HCT116 (cell line): ENCODE results near the gene GPR62. TPM values are rescaled to one million over a fixed set of nuclear protein-coding genes. Genes with fewer than 3 reads are reported as not detected.

ENCODE experiments used
- ATAC-seq: fragments of 200-7000 bp; cut with Tn5 transposase; 2 replicates; pipeline ENCODE4 v1.9.1; 2020; ENCODE audit warnings: mild to moderate bottlenecking, moderate library complexity
- BruUV-seq: library from RNA; stranded (reverse); fragments of 400-500 nt; replicated peaks from 2 replicates; lab custom pipeline; 2021; lab: Mats Ljungman, UMichigan
- CTCF ChIA-PET: fragments of 300-600 bp; sonication (Branson Sonifier 250); formaldehyde crosslinking; loops from one replicate; lab custom pipeline; 2021; ENCODE audit warnings: antibody characterized with exemption; lab: Charles Lee
- POLR2A ChIA-PET: fragments of 300-600, 350-600 bp; sonication (Branson Sonifier 250); formaldehyde crosslinking; loops from one replicate; lab custom pipeline; 2021; ENCODE audit warnings: antibody characterized with exemption; lab: Charles Lee
- RAD21 ChIA-PET, 2 experiments: fragments of 300-600 bp; sonication (Branson Sonifier 250); formaldehyde crosslinking; loops; one replicate each; lab custom pipeline; 2023; ENCODE audit warnings: low total read pairs in 2 of 2; ENCODE audit not compliant: uncharacterized antibody in 2 of 2, unreplicated experiment in 2 of 2, low non-redundant PET in 1 of 2; lab: Charles Lee
- DNase-seq: peaks from one replicate; pipeline ENCODE4 v3.0.0-alpha.2; 2010; ENCODE audit warnings: low read depth, low spot score
- H2AFZ ChIP-seq: fragments of 200-600 bp; shearing (Covaris generic), sonication (generic); 2 replicates; pipeline ENCODE4 v1.6.1; 2017; ENCODE audit warnings: low read depth, mixed run types, mixed read lengths, antibody characterized with exemption, low read length; ENCODE audit not compliant: poor library complexity, severe bottlenecking
- H3K27ac ChIP-seq: 2 replicates; pipeline ENCODE4 v1.5.1; 2012; ENCODE audit warnings: low read depth, low read length
- H3K27me3 ChIP-seq: fragments of 200-600 bp; sonication (generic); 2 replicates; pipeline ENCODE4 v1.6.1; 2016; ENCODE audit warnings: mixed run types, low read length, mixed read lengths; ENCODE audit not compliant: insufficient read depth
- H3K36me3 ChIP-seq, 2 experiments: fragments of 200-500 bp in 1 of 2; fragments of 200-600 bp in 1 of 2; sonication (Bioruptor generic) in 1 of 2; sonication (generic) in 1 of 2; 2 replicates each; pipeline versions ENCODE4 v1.5.1 to v1.6.1; 2014 to 2016; ENCODE audit warnings: low read length in 2 of 2, inconsistent platforms in 1 of 2, mixed read lengths in 1 of 2, mixed run types in 1 of 2; ENCODE audit not compliant: insufficient read depth in 2 of 2, control insufficient read depth in 1 of 2
- H3K4me1 ChIP-seq, 2 experiments: fragments of 200-600 bp in 1 of 2; sonication (generic) in 1 of 2; 2 replicates each; pipeline versions ENCODE4 v1.5.1 to v1.6.1; 2012 to 2017; ENCODE audit warnings: low read length in 2 of 2, inconsistent platforms in 1 of 2, mild to moderate bottlenecking in 1 of 2, mixed read lengths in 1 of 2, mixed run types in 1 of 2, moderate library complexity in 1 of 2; ENCODE audit not compliant: insufficient read depth in 2 of 2, control insufficient read depth in 1 of 2
- H3K4me2 ChIP-seq: fragments of 200-600 bp; sonication (generic); 2 replicates; pipeline ENCODE4 v1.6.1; 2017; ENCODE audit warnings: mixed run types, low read length, mixed read lengths
- H3K4me3 ChIP-seq, 2 experiments: fragments of 200-600 bp in 1 of 2; sonication (generic) in 1 of 2; replicated peaks in 1 of 2; 2 replicates each; pipeline ENCODE4 v1.5.1; 2011 to 2016; ENCODE audit warnings: low read length in 2 of 2, control low read depth in 1 of 2, low read depth in 1 of 2, mild to moderate bottlenecking in 1 of 2, mixed read lengths in 1 of 2, mixed run types in 1 of 2
- H3K79me2 ChIP-seq: fragments of 200-600 bp; sonication (generic); 2 replicates; pipeline ENCODE4 v1.6.1; 2017; ENCODE audit warnings: mild to moderate bottlenecking, mixed run types, low read length, moderate library complexity, mixed read lengths; ENCODE audit not compliant: insufficient read depth
- H3K9ac ChIP-seq: fragments of 200-600 bp; sonication (generic); 2 replicates; pipeline ENCODE4 v1.6.1; 2016; ENCODE audit warnings: low read length, mixed read lengths
- H3K9me2 ChIP-seq: fragments of 200-600 bp; sonication (generic), shearing (Covaris generic); 2 replicates; pipeline ENCODE4 v1.6.1; 2017; ENCODE audit warnings: mixed run types, mild to moderate bottlenecking, moderate library complexity; ENCODE audit not compliant: insufficient read depth
- H3K9me3 ChIP-seq, 2 experiments: fragments of 200-500 bp in 1 of 2; fragments of 200-600 bp in 1 of 2; sonication (Bioruptor generic) in 1 of 2; sonication (generic) in 1 of 2; 2 replicates each; pipeline ENCODE4 v1.6.1; 2014 to 2017; ENCODE audit warnings: low read length in 2 of 2, mixed read lengths in 2 of 2, inconsistent platforms in 1 of 2, low read depth in 1 of 2, mild to moderate bottlenecking in 1 of 2, mixed run types in 1 of 2, moderate library complexity in 1 of 2; ENCODE audit not compliant: control insufficient read depth in 1 of 2, insufficient read depth in 1 of 2
- H4K20me1 ChIP-seq: fragments of 200-600 bp; sonication (generic), shearing (Covaris generic); 2 replicates; pipeline ENCODE4 v1.6.1; 2017; ENCODE audit warnings: mixed run types, mild to moderate bottlenecking, moderate library complexity; ENCODE audit not compliant: insufficient read depth
- POLR2A ChIP-seq: IDR thresholded peaks from 2 replicates; pipeline ENCODE4 v1.7.0; 2011; ENCODE audit warnings: borderline replicate concordance; ENCODE audit not compliant: insufficient read depth, insufficient read length; ENCODE audit errors: extremely low read depth
- POLR2AphosphoS5 ChIP-seq: IDR thresholded peaks from 2 replicates; pipeline ENCODE4 v1.6.1; 2011; ENCODE audit warnings: mild to moderate bottlenecking, low read depth, low read length, moderate library complexity
- REST ChIP-seq: IDR thresholded peaks from 2 replicates; pipeline ENCODE4 v1.6.1; 2012; ENCODE audit warnings: low read depth
- SP1 ChIP-seq: IDR thresholded peaks from 2 replicates; pipeline ENCODE4 v1.6.1; 2012; ENCODE audit warnings: low read depth
- intact Hi-C: fragments of 100-400 bp; cut with micrococcal nuclease; formaldehyde crosslinking; loops from 2 replicates; pipeline ENCODE4 v1.10.0; 2022
- total RNA-seq: library from RNA; stranded (reverse); gene quantifications from one replicate; pipeline ENCODE4 v1.2.1, GENCODE V29; 2021; ENCODE audit not compliant: unreplicated experiment
- TF ChIP-seq, protein P1 (sequence below): IDR thresholded peaks from 2 replicates; pipeline ENCODE4 v1.6.1; 2011; ENCODE audit warnings: mild to moderate bottlenecking, low read length, moderate library complexity; ENCODE audit not compliant: insufficient replicate concordance; ENCODE audit errors: extremely low read depth

The GPR62 gene
- total RNA-seq, 1 experiment from 2014 or later: not detected

DNA sequence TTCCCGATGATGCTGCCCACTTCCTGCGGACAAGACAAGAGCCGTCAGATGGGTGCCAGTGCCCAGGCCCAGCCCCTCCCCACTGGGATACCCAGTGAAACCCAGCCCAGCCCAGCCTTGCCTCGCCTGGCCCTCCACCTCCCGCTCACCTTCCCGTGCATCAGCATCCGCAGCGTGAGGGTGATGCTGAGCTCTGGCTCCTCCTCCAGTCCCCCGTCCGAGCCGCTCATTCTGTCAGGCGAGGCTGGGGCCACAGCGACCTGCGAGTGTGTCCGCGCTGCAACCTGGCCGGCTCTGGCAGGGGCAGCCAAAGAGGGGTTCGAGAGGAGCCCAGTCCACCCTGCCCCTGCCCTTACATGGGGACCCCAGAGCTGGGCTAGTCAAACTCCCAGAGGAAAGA, 5.8 kb downstream of the GPR62 start:
- BruUV-seq: no TSS peak
- Histone ChIP-seq H3K79me2 (no peaks in the 10 kb centered on the region), H3K9me3 (no peaks in the 10 kb centered on the region), H4K20me1 (no peaks in the 10 kb centered on the region), H2AFZ (no peak overlapping the region), H3K9ac (no peak overlapping the region), H3K4me2 (no peak overlapping the region), H3K4me3 (no peak overlapping the region), H3K27me3 (no peaks in the 10 kb centered on the region), H3K9me2 (no peaks in the 10 kb centered on the region), H3K4me1 (peaks cover 0 to under 1% of the 10 kb centered on the region in 2 experiments; a peak in 2 of 4 replicates), H3K27ac (no peak overlapping the region), H3K36me3 (0 out of 4 replicates have a peak, but pooled peaks cover 0 to 3% of the 10 kb centered on the region in 2 experiments)
- ChIA-PET POLR2A (no interaction called here), CTCF (no interaction called here), RAD21 (no interaction called here)
- ATAC-seq (no peak), DNase-seq (no peak)
- intact Hi-C loops: no loop called here
- TF ChIP-seq SP1: no peak
- TF ChIP-seq, protein P1, sequence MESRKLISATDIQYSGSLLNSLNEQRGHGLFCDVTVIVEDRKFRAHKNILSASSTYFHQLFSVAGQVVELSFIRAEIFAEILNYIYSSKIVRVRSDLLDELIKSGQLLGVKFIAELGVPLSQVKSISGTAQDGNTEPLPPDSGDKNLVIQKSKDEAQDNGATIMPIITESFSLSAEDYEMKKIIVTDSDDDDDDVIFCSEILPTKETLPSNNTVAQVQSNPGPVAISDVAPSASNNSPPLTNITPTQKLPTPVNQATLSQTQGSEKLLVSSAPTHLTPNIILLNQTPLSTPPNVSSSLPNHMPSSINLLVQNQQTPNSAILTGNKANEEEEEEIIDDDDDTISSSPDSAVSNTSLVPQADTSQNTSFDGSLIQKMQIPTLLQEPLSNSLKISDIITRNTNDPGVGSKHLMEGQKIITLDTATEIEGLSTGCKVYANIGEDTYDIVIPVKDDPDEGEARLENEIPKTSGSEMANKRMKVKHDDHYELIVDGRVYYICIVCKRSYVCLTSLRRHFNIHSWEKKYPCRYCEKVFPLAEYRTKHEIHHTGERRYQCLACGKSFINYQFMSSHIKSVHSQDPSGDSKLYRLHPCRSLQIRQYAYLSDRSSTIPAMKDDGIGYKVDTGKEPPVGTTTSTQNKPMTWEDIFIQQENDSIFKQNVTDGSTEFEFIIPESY: no peak
- no peak for TF ChIP-seq POLR2AphosphoS5
- no peak for TF ChIP-seq REST
- TF ChIP-seq POLR2A: no peak
